Effector memory CD4-positive, alpha-beta T cell (primary cell): ENCODE measurements around the gene LRMDA.

Experiments used
- DNase-seq, 3 donors: peaks; one replicate each; pipeline ENCODE4 v3.0.0-alpha.2; 2020
- H3K27ac ChIP-seq: 2 replicates; pipeline ENCODE4 v1.7.0; 2013; ENCODE audit warnings: mild to moderate bottlenecking, low read length, moderate library complexity; ENCODE audit not compliant: insufficient read depth, poor library complexity, severe bottlenecking
- H3K27me3 ChIP-seq: replicated peaks from 2 replicates; pipeline ENCODE4 v1.7.0; 2013; ENCODE audit warnings: mild to moderate bottlenecking, low read length; ENCODE audit not compliant: insufficient read depth, control insufficient read depth, poor library complexity, severe bottlenecking
- H3K36me3 ChIP-seq: 2 replicates; pipeline ENCODE4 v1.7.0; 2013; ENCODE audit warnings: mild to moderate bottlenecking, low read length, moderate library complexity; ENCODE audit not compliant: control insufficient read depth, insufficient read depth
- H3K4me1 ChIP-seq: 2 replicates; pipeline ENCODE4 v1.7.0; 2013; ENCODE audit warnings: low read length, mild to moderate bottlenecking; ENCODE audit not compliant: control insufficient read depth, insufficient read depth, poor library complexity, severe bottlenecking
- H3K4me3 ChIP-seq: 2 replicates; pipeline ENCODE4 v1.7.0; 2013; ENCODE audit warnings: low read length, low read depth, mild to moderate bottlenecking; ENCODE audit not compliant: insufficient read depth, poor library complexity, severe bottlenecking
- H3K9me3 ChIP-seq: 2 replicates; pipeline ENCODE4 v1.7.0; 2013; ENCODE audit warnings: mild to moderate bottlenecking, low read length, moderate library complexity; ENCODE audit not compliant: control insufficient read depth

Gene LRMDA

DNA sequence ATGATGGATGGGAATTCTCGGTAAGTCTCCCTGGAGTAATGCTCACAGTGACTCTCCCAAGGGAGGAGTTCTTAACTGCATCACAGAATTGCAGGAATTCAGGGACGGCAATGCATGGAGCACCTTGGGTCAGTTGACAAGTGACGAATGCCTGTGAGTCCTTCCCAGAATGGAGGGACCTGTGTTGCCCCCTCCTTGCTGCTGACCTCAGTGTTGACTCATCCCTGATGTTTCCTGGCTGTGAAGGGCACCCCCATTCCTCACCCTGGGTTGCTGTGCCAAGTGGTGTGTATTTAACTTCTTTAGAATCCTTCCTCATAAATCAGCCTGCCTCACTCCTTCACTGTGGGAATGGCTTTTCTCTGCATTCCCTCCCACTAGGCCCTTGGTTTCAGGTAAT lies 98.9 kb downstream of the LRMDA start:
- no peaks in the 10 kb centered on the region for H3K36me3 ChIP-seq
- no peak for DNase-seq

DNA sequence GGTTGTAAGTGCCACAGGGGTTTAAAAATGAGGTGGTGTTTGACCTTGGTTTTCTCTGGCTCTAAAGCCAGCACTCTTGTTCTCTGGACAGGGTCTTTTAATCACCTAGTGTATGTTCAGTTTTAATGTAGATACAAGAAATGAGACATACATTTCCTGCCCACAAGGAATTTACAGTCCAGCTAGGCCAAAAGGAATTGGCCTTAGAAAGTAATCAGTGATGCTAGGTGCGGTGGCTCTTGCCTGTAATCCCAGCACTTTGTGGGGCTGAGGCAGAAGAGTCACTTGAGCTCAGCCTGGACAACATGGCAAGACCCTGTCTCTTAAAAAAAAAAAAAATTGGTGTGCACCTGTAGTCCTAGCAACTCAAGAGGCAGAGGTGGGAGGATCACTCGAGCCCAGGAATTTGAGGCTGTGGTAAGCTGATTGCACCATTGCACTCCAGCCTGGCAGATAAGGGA lies 100.2 kb downstream of the LRMDA start:
- H3K27ac ChIP-seq = no peak overlapping the region
- H3K4me1 ChIP-seq = no peaks in the 10 kb centered on the region
- no peak for DNase-seq
- no peaks in the 10 kb centered on the region for H3K27me3 ChIP-seq
- no peak overlapping the region for H3K4me3 ChIP-seq
- H3K36me3 ChIP-seq = no peaks in the 10 kb centered on the region
- H3K9me3 ChIP-seq = no peaks in the 10 kb centered on the region

More for the DNA sequence above, 98.9 kb downstream of the LRMDA start:
- Histone ChIP-seq H3K9me3 (no peaks in the 10 kb centered on the region), H3K27ac (no peak overlapping the region), H3K4me3 (no peak overlapping the region), H3K27me3 (no peaks in the 10 kb centered on the region), H3K4me1 (no peaks in the 10 kb centered on the region)

DNA sequence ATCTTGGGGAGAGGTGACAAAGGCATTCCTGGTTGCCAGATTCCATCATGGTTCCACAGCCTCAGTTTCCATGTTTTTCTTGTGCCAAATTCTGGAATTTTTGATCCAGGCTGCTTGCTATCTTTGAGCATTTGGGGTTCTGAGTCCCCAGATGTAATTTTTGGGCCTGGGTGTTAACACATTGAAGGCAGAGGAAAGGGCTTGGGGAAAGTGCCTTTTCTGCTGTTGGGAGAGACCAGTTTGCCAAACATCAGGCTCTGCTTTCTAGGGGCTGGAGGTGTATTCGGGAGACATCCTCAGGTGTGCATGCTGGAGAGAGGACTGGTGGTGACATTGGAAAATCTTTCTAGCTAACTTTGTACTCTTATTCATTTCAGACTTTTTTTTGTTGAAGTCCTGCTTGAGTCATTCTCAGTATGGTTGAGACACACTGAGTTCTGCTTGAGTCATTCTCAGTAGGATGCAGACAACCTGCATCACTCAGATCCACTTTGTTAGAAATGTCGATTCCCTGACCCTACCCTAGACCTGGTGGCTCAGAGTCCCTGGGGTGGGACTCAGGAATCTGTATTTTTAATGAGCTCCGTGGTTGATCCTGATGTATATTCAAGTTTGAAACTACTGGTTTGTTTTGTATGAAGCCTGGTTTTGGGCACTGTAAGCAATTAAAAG lies 101.0 kb downstream of the LRMDA start:
- Histone ChIP-seq H3K36me3 (no peaks in the 10 kb centered on the region), H3K4me3 (no peak overlapping the region), H3K9me3 (no peaks in the 10 kb centered on the region), H3K27ac (no peak overlapping the region), H3K27me3 (no peaks in the 10 kb centered on the region), H3K4me1 (no peaks in the 10 kb centered on the region)
- no peak for DNase-seq

DNA sequence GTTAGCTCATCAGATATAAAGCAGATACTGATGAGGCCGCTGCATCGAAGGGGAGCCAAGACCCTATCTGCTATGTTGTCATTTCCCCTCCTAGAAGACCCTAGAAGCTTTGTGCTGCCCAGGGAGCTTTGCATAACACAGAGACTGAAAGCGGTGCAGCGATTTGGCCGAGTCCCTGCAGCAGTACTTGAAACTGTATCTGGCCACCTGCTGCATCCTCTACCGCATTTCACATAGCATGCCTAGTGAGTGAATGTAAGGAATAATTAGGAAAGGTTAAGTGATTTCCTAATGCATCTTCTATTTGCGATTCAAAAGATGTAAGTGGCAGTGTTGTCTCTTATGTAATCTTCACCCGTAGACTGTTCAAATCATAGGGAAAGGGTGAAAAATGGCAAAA lies 106.7 kb downstream of the LRMDA start:
- no peak overlapping the region for H3K4me3 ChIP-seq
- no peaks in the 10 kb centered on the region for H3K9me3 ChIP-seq
- no peaks in the 10 kb centered on the region for H3K36me3 ChIP-seq
- no peaks in the 10 kb centered on the region for H3K27me3 ChIP-seq
- no peak overlapping the region for H3K27ac ChIP-seq
- DNase-seq = no peak
- no peaks in the 10 kb centered on the region for H3K4me1 ChIP-seq

DNA sequence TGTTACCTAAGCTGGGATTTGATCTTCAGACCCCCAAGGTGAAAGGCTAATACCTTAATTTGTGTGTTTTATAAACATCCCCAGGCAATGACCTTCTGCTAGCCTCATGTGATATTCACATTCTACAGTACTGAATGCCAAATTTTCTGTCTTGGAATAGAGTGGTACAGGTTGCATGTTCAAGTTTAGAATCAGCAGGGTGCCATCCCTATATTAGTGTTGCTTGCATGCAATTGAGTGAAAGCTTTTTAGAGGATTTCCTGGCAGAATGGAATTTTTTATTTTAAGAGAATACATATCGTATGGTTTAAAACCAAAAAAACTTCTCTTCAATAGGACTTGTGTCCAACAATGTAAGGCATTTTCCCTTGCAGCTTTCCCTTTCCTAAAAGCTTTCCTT lies 107.3 kb downstream of the LRMDA start:
- Histone ChIP-seq H3K27ac (no peak overlapping the region), H3K4me1 (no peaks in the 10 kb centered on the region), H3K36me3 (no peaks in the 10 kb centered on the region), H3K9me3 (no peaks in the 10 kb centered on the region), H3K27me3 (no peaks in the 10 kb centered on the region), H3K4me3 (no peak overlapping the region)
- DNase-seq = no peak

DNA sequence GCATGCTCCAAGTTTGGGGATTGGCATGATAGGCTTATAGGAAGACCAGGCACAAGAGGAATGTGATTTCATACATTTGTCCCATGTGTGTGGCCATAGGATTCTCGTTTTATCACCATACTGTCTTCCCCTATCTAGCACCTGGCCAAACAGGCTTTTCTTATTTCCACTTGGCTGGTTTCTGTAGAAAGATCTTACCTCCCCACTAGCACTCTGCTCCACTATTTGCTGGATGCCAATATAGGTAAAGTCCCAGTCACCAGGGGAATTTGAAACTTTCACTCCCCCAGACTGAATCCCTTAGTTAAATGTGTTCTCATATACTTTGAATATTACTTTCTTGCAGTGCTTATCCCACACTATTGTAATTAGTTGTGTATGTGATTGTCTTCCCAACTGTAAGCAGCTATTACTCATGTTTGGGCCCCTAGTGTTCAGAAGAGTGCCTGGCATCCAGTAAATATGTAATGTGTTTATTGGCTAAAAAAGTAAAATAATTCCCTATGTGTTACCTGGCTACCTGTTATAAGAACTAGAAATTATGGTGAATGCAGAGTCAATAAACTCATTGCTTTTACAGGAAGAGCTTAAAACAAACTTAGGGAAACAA lies 109.0 kb downstream of the LRMDA start:
- Histone ChIP-seq H3K9me3 (no peaks in the 10 kb centered on the region), H3K36me3 (no peaks in the 10 kb centered on the region), H3K4me3 (no peak overlapping the region), H3K4me1 (no peaks in the 10 kb centered on the region), H3K27me3 (no peaks in the 10 kb centered on the region), H3K27ac (no peak overlapping the region)
- DNase-seq = no peak

DNA sequence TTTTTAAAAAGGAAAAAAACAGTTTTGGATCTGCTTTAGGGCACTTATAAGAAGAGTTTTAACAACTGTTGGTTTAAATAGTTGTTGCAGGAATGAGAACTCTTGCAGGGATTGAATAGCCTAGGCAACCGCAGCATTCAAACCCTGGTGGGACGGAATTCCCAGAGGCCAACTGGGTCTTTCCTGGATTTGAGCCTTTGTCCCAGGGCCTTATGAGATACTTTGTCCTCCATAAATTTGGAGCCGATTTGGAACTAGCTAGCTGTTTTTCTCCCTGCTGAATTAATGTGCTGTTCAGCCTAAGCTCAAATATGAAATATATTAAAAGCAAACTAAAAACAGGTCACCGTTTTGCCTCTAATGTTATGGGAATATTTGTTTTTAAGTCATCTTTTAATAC lies 109.6 kb downstream of the LRMDA start:
- DNase-seq = no peak
- no peak overlapping the region for H3K27ac ChIP-seq
- H3K4me3 ChIP-seq = no peak overlapping the region
- H3K9me3 ChIP-seq = no peaks in the 10 kb centered on the region
- H3K4me1 ChIP-seq = no peaks in the 10 kb centered on the region
- no peaks in the 10 kb centered on the region for H3K27me3 ChIP-seq
- H3K36me3 ChIP-seq = no peaks in the 10 kb centered on the region

DNA sequence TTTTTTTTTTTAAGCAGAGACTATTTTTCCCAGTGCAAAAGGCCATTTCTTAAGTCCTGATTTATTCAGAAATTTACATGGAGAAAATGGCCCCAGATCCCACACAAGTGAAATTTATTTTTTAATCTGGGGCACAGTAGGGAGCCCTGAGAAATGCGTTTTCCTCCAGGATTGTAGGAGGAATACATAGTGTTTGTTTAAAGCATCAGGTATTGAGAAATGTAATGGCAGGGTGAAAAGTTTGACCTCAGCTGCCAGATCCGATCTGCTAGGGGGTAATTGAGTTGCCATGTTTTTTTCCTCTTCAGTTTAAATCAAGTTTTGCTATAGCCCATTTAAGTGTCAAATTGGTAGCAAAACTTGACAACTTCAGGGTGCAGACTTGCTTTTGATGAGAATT lies 110.0 kb downstream of the LRMDA start:
- Histone ChIP-seq H3K4me3 (no peak overlapping the region), H3K4me1 (no peaks in the 10 kb centered on the region), H3K9me3 (no peaks in the 10 kb centered on the region), H3K27ac (no peak overlapping the region), H3K27me3 (no peaks in the 10 kb centered on the region), H3K36me3 (no peaks in the 10 kb centered on the region)
- DNase-seq = no peak

DNA sequence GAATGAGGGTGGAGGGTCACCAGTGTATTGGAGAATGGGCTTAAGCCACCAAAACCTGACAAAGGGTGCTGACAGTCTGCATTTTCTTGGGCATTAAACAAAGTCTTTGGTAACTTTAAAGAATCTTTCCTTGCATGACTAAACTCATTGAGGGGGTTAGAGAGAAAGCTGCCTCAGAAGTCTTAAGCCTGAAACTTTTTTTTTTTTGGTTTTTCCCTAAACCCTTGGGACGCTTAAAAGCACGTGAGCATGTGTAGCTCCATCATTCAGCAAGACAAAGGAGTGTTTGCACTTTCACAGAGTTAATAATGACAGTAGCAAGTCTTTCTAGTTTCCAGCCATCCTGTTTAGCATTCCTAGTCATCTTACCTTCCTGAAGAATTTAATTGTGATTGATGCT lies 110.7 kb downstream of the LRMDA start:
- no peak for DNase-seq
- Histone ChIP-seq H3K36me3 (no peaks in the 10 kb centered on the region), H3K27ac (no peak overlapping the region), H3K9me3 (no peaks in the 10 kb centered on the region), H3K4me1 (no peaks in the 10 kb centered on the region), H3K4me3 (no peak overlapping the region), H3K27me3 (no peaks in the 10 kb centered on the region)

DNA sequence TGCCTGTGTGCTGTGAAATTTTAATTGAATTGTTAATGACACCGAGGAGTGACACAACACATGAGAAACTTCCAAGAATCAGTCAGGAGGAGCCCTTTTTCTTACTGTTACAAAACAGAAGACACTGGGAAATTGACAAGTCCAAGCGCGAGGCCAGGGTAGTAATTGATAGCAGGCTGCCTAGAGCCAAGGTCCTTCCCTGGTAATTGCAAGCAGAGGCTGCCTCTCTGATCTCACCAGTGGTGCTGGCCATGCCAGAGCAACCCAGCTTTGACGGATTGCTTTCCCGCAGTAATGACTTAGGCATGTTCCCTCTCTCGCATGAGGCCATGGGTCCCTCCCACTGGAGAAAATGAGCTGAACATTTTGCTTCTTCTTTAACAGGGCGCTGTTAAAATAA lies 111.5 kb downstream of the LRMDA start:
- Histone ChIP-seq H3K4me1 (no peaks in the 10 kb centered on the region), H3K9me3 (no peaks in the 10 kb centered on the region), H3K27ac (no peak overlapping the region), H3K36me3 (no peaks in the 10 kb centered on the region), H3K4me3 (no peak overlapping the region), H3K27me3 (no peaks in the 10 kb centered on the region)
- DNase-seq = no peak
